WTC11 (cell line): Measurements from ENCODE around the gene NDUFA13. TPM values are rescaled to one million over a fixed set of nuclear protein-coding genes. Genes with fewer than 3 reads are reported as not detected.

Experiments used
- ATAC-seq: fragments of 200-7000 bp; cut with Tn5 transposase; 2 replicates; pipeline ENCODE4 v1.10.0; 2021; ENCODE audit warnings: mild to moderate bottlenecking, moderate library complexity
- CTCF ChIA-PET: fragments of 300-600 bp; sonication (Branson Sonifier 250); formaldehyde crosslinking; loops from one replicate; lab custom pipeline; 2021; ENCODE audit warnings: antibody characterized with exemption; lab: Charles Lee
- POLR2A ChIA-PET: fragments of 350-600 bp; sonication (Branson Sonifier 250); formaldehyde crosslinking; loops from one replicate; lab custom pipeline; 2021; ENCODE audit warnings: antibody characterized with exemption; lab: Charles Lee
- DNase-seq: peaks from one replicate; pipeline ENCODE4 v3.0.0; 2021; ENCODE audit warnings: low spot score
- H3K27ac Mint-ChIP-seq: 2 replicates; pipeline ENCODE4 v1.8.0; 2021; ENCODE audit warnings: mixed read lengths
- H3K27me3 Mint-ChIP-seq: 2 replicates; pipeline ENCODE4 v1.8.0; 2021; ENCODE audit warnings: low read depth, mild to moderate bottlenecking, moderate library complexity, mixed read lengths
- H3K36me3 Mint-ChIP-seq: 2 replicates; pipeline ENCODE4 v1.8.0; 2021; ENCODE audit warnings: mixed read lengths
- H3K4me1 Mint-ChIP-seq: 2 replicates; pipeline ENCODE4 v1.8.0; 2022; ENCODE audit warnings: mixed read lengths
- H3K4me3 Mint-ChIP-seq: 2 replicates; pipeline ENCODE4 v1.8.0; 2021; ENCODE audit warnings: mild to moderate bottlenecking, moderate library complexity, mixed read lengths
- H3K9me3 Mint-ChIP-seq: 2 replicates; pipeline ENCODE4 v1.8.0; 2021; ENCODE audit warnings: mixed read lengths
- ATF2 ChIP-seq: sonication (generic); formaldehyde crosslinking; IDR thresholded peaks from 2 replicates; pipeline ENCODE4 v1.8.1; 2022; ENCODE audit warnings: low read depth, missing genetic modification reagents, borderline replicate concordance
- ATF6 ChIP-seq: sonication (generic); formaldehyde crosslinking; IDR thresholded peaks from 2 replicates; pipeline ENCODE4 v1.8.1; 2023; ENCODE audit warnings: mild to moderate bottlenecking, missing genetic modification reagents
- E2F4 ChIP-seq: sonication (generic); formaldehyde crosslinking; IDR thresholded peaks from 2 replicates; pipeline ENCODE4 v1.8.1; 2022; ENCODE audit warnings: low read depth, mild to moderate bottlenecking, moderate library complexity, missing genetic modification reagents, borderline replicate concordance
- ELF4 ChIP-seq: sonication (generic); formaldehyde crosslinking; IDR thresholded peaks from 2 replicates; pipeline ENCODE4 v1.8.1; 2022; ENCODE audit warnings: low read depth, mild to moderate bottlenecking, moderate library complexity, missing genetic modification reagents
- HMGA2 ChIP-seq: fragments of 250-450 bp; sonication (Bioruptor Pico); IDR thresholded peaks from 2 replicates; pipeline ENCODE4 v1.4.0; 2021; ENCODE audit warnings: mild to moderate bottlenecking, moderate library complexity
- JAZF1 ChIP-seq: fragments of 250-450 bp; sonication (Bioruptor Pico); IDR thresholded peaks from 2 replicates; pipeline ENCODE4 v1.9.0; 2021; ENCODE audit warnings: moderate library complexity, mild to moderate bottlenecking, inconsistent platforms
- NFYB ChIP-seq: sonication (generic); formaldehyde crosslinking; conservative IDR thresholded peaks from 2 replicates; pipeline ENCODE4 v1.8.0; 2022; ENCODE audit warnings: low read depth, missing genetic modification reagents
- OVOL2 ChIP-seq: fragments of 250-450 bp; sonication (Bioruptor Pico); IDR thresholded peaks from 2 replicates; pipeline ENCODE4 v1.9.0; 2021; ENCODE audit warnings: mild to moderate bottlenecking, borderline replicate concordance
- SMAD3 ChIP-seq: sonication (generic); formaldehyde crosslinking; IDR thresholded peaks from 2 replicates; pipeline ENCODE4 v1.8.0; 2022; ENCODE audit warnings: missing genetic modification reagents, mild to moderate bottlenecking, borderline replicate concordance
- SP1 ChIP-seq: sonication (generic); formaldehyde crosslinking; conservative IDR thresholded peaks from 2 replicates; pipeline ENCODE4 v1.8.1; 2022; ENCODE audit warnings: missing genetic modification reagents
- ZMAT4 ChIP-seq: fragments of 250-450 bp; sonication (Bioruptor Pico); IDR thresholded peaks from 2 replicates; pipeline ENCODE4 v1.9.0; 2021; ENCODE audit warnings: mild to moderate bottlenecking
- ZNF121 ChIP-seq: sonication (generic); formaldehyde crosslinking; IDR thresholded peaks from 2 replicates; pipeline ENCODE4 v1.8.0; 2023; ENCODE audit warnings: missing genetic modification reagents
- ZNF138 ChIP-seq: sonication (generic); formaldehyde crosslinking; conservative IDR thresholded peaks from 2 replicates; pipeline ENCODE4 v1.8.1; 2022; ENCODE audit warnings: mild to moderate bottlenecking, moderate library complexity, missing genetic modification reagents
- ZNF671 ChIP-seq: fragments of 250-450 bp; sonication (Bioruptor Pico); IDR thresholded peaks from 2 replicates; pipeline ENCODE4 v1.8.0; 2021; ENCODE audit warnings: mild to moderate bottlenecking
- total RNA-seq: library from RNA; stranded (reverse); gene quantifications from 3 replicates; pipeline ENCODE4 v1.2.3, GENCODE V29; 2021

NDUFA13 gene
- total RNA-seq, 1 experiment from 2014 or later: 519 TPM

GRCh38 chr19:19492026-19492610 lies 23.9 kb upstream of the NDUFA13 start:
- CTCF ChIA-PET: interaction anchor here (5.2 kb wide), 1 partner anchor 126 kb away, joined by 84 read pairs; no protein-coding TSS in a partner anchor
- ATAC-seq: no peak
- TF ChIP-seq NFYB (CRISPR knock-in tag) (no peak), HMGA2 (CRISPR knock-in tag) (no peak), ELF4 (no peak), JAZF1 (no peak), SMAD3 (CRISPR knock-in tag) (no peak), SP1 (CRISPR knock-in tag) (no peak), ZNF671 (CRISPR knock-in tag) (no peak), ATF2 (CRISPR knock-in tag) (no peak), OVOL2 (CRISPR knock-in tag) (no peak), ATF6 (CRISPR knock-in tag) (no peak)
- Mint-ChIP-seq H3K36me3 (peaks cover 42% of the 10 kb centered on the region), H3K4me3 (no peak overlapping the region), H3K4me1 (peaks cover 32% of the 10 kb centered on the region), H3K27me3 (no peaks in the 10 kb centered on the region), H3K27ac (peak overlapping the region; percentile 76; the same call in 1 of the 2 replicates), H3K9me3 (no peaks in the 10 kb centered on the region)
- DNase-seq: no peak
- POLR2A ChIA-PET: no interaction called here

- ATAC-seq (no peak), DNase-seq (no peak)
- Mint-ChIP-seq H3K9me3 (no peaks in the 10 kb centered on the region), H3K4me3 (no peak overlapping the region), H3K27ac (no peak overlapping the region), H3K36me3 (peaks cover 50% of the 10 kb centered on the region), H3K27me3 (no peaks in the 10 kb centered on the region), H3K4me1 (peaks cover 16% of the 10 kb centered on the region)
- ChIA-PET POLR2A (no interaction called here), CTCF (interaction anchor here (0.6 to 1.2 kb wide), 2 partner anchors 18 to 125 kb away, joined by 3 to 4 read pairs; no protein-coding TSS in a partner anchor)
- TF ChIP-seq ZNF138 (CRISPR knock-in tag) (no peak), ZNF121 (CRISPR knock-in tag) (no peak)
Observed at GRCh38 chr19:19493841-19494546, 22.0 kb upstream of the NDUFA13 start.

GRCh38 chr19:19495614-19496603 lies 20.1 kb upstream of the NDUFA13 start:
- POLR2A ChIA-PET: no interaction called here
- H3K27ac Mint-ChIP-seq: no peak overlapping the region

More at GRCh38 chr19:19495614-19496603, 20.1 kb upstream of the NDUFA13 start:
- ATAC-seq (no peak), DNase-seq (no peak)
- no peaks in the 10 kb centered on the region for H3K4me1 Mint-ChIP-seq
- H3K36me3 Mint-ChIP-seq: peaks cover 55% of the 10 kb centered on the region
- H3K27me3 Mint-ChIP-seq: no peaks in the 10 kb centered on the region
- TF ChIP-seq E2F4 (CRISPR knock-in tag) (no peak), NFYB (CRISPR knock-in tag) (no peak), HMGA2 (CRISPR knock-in tag) (no peak), ZMAT4 (CRISPR knock-in tag) (no peak)
- H3K4me3 Mint-ChIP-seq: no peak overlapping the region
- CTCF ChIA-PET: no interaction called here
- no peaks in the 10 kb centered on the region for H3K9me3 Mint-ChIP-seq
